ENCODE results near the gene SPRYD3. TPM values are rescaled to one million over a fixed set of nuclear protein-coding genes. Genes with fewer than 3 reads are reported as not detected.

Gene SPRYD3
- total and polyA plus RNA-seq, 2 of the 4 experiments (the other 2 are of a cell fraction), result 25.6 to 27.8 TPM

- TF ChIP-seq RCOR1 (IDR thresholded peaks at IDR 0.05; ENCODE audit: insufficient replicate concordance, low read length) (no peak), BHLHE40 (IDR thresholded peaks at IDR 0.05; ENCODE audit: low read depth, low read length) (no peak), MXI1 (IDR thresholded peaks at IDR 0.05; ENCODE audit: borderline replicate concordance, low read depth, low read length) (no peak), ELK1 (IDR thresholded peaks at IDR 0.05; ENCODE audit: borderline replicate concordance, low read depth, low read length) (no peak)
Observed at GRCh38 chr12:53050426-53051057, 28.6 kb downstream of the SPRYD3 start (continued).

All from IMR-90 (cell line).